Gastroesophageal sphincter (tissue), 4 donors: Measurements from ENCODE around the gene CBLB. TPM values are rescaled to one million over a fixed set of nuclear protein-coding genes. Genes with fewer than 3 reads are reported as not detected.
A peak's percentile ranks its signal among the peaks of the same experiment; 100 is the strongest.

Experiments
- ATAC-seq: fragments of 150-250 bp; one replicate; pipeline ENCODE4 v1.9.1; 2016; ENCODE audit warnings: mild to moderate bottlenecking, moderate library complexity
- H3K27ac ChIP-seq, 4 donors: fragments of 200-600 bp; sonication (generic) in 3 of 4; 1 replicate in 3 of 4; 2 replicates in 1 of 4; pipeline ENCODE4 v1.5.1; 2016 to 2019
- H3K27me3 ChIP-seq: fragments of 200-600 bp; sonication (generic); one replicate; pipeline ENCODE4 v1.5.1; 2019
- H3K36me3 ChIP-seq, 2 donors: fragments of 200-600 bp; sonication (generic); one replicate each; pipeline ENCODE4 v1.5.1; 2019; ENCODE audit warnings: control low read depth in 1 of 2
- H3K4me1 ChIP-seq, 3 donors: fragments of 200-600 bp; sonication (generic); 1 replicate in 2 of 3; 2 replicates in 1 of 3; pipeline ENCODE4 v1.5.1; 2016 to 2019; ENCODE audit warnings: control low read depth in 2 of 3
- H3K4me3 ChIP-seq, 2 donors: fragments of 200-600 bp; sonication (generic); one replicate each; pipeline ENCODE4 v1.5.1; 2019; ENCODE audit warnings: mild to moderate bottlenecking in 1 of 2, moderate library complexity in 1 of 2
- H3K9me3 ChIP-seq, 3 donors: fragments of 200-600 bp; sonication (generic); one replicate each; pipeline ENCODE4 v1.5.1; 2017 to 2019; ENCODE audit warnings: control low read depth in 2 of 3
- CTCF ChIP-seq, 4 experiments: fragments of 200-600 bp in 2 of 4; fragments of 450-650 bp in 2 of 4; sonication (generic) in 1 of 4; IDR thresholded peaks; one replicate each; pipeline ENCODE4 v1.5.1; 2017 to 2019; ENCODE audit warnings: antibody characterized with exemption in 4 of 4, mild to moderate bottlenecking in 2 of 4, moderate library complexity in 2 of 4
- EP300 ChIP-seq: sonication (generic); formaldehyde crosslinking; IDR thresholded peaks from one replicate; pipeline ENCODE4 v1.6.1; 2017; ENCODE audit warnings: antibody characterized with exemption, mild to moderate bottlenecking
- POLR2A ChIP-seq, 2 donors: fragments of 450-650 bp; IDR thresholded peaks; one replicate each; pipeline ENCODE4 v1.6.1; 2017; ENCODE audit warnings: antibody characterized with exemption in 2 of 2, mild to moderate bottlenecking in 2 of 2, moderate library complexity in 1 of 2
- POLR2AphosphoS5 ChIP-seq: sonication (generic); formaldehyde crosslinking; IDR thresholded peaks from one replicate; pipeline ENCODE4 v1.6.1; 2017; ENCODE audit warnings: antibody characterized with exemption
- WGBS, 2 donors: methylation state at CpG; one replicate each; pipeline ENCODE4 v1.1.5; 2018; ENCODE audit warnings: low coverage in 1 of 2; 5-methylcytosine and 5-hydroxymethylcytosine counted together
- total RNA-seq, 4 donors: library from RNA; depleted of rRNA; stranded (reverse); fragments of >200 nt; gene quantifications; one replicate each; pipeline ENCODE4 v1.1.0, GENCODE V29; 2016

The CBLB gene
- total RNA-seq, 4 donors from 2014 or later = 27.4 to 59.4 (median 40.4) TPM

GRCh38 chr3:105876780-105877327 lies 8.0 kb upstream of the CBLB start:
- H3K4me1 ChIP-seq = peaks cover 0 to 7% (median 0%) of the 10 kb centered on the region in 3 donors
- no peak overlapping the region for H3K4me3 ChIP-seq
- WGBS, 2 donors = 65 to 93% methylated on average over 2 of the region's 2 CpGs
- no peak for ATAC-seq
- no peaks in the 10 kb centered on the region for H3K9me3 ChIP-seq
- no peaks in the 10 kb centered on the region for H3K36me3 ChIP-seq
- H3K27ac ChIP-seq = no peak overlapping the region
- no peaks in the 10 kb centered on the region for H3K27me3 ChIP-seq
- TF ChIP-seq POLR2AphosphoS5 = no peak
- TF ChIP-seq POLR2A (IDR thresholded peaks at IDR 0.05) = no peak

GRCh38 chr3:105869861-105870755 lies 1.3 kb upstream of the CBLB start:
- ATAC-seq = no peak
- 36 to 45% methylated on average over 5 to 6 of the region's 6 CpGs for WGBS, 2 donors
- TF ChIP-seq POLR2A (IDR thresholded peaks at IDR 0.05) = no peak
- no peak for TF ChIP-seq POLR2AphosphoS5
- TF ChIP-seq EP300 = no peak
- TF ChIP-seq CTCF (IDR thresholded peaks at IDR 0.05) = no peak
- Histone ChIP-seq H3K4me3 (peak overlapping the region; percentile 81 to 91), H3K36me3 (no peaks in the 10 kb centered on the region), H3K9me3 (no peaks in the 10 kb centered on the region), H3K27me3 (no peaks in the 10 kb centered on the region), H3K27ac (peak overlapping the region; percentile 94 to 98 (median 96)), H3K4me1 (peaks cover 4 to 34% (median 6%) of the 10 kb centered on the region in 3 donors)

GRCh38 chr3:105869531-105869833 lies 670 bp upstream of the CBLB start:
- no peak for TF ChIP-seq CTCF (IDR thresholded peaks at IDR 0.05)
- no peak for TF ChIP-seq POLR2AphosphoS5
- TF ChIP-seq EP300 = no peak
- TF ChIP-seq POLR2A (IDR thresholded peaks at IDR 0.05) = no peak
- no peaks in the 10 kb centered on the region for H3K9me3 ChIP-seq
- no peaks in the 10 kb centered on the region for H3K36me3 ChIP-seq
- no peaks in the 10 kb centered on the region for H3K27me3 ChIP-seq
- peak overlapping the region; percentile 94 to 98 (median 96) for H3K27ac ChIP-seq
- peak overlapping the region; percentile 81 to 91 for H3K4me3 ChIP-seq
- WGBS, 2 donors = 0% methylated on average over 2 to 3 of the region's 3 CpGs
- ATAC-seq = no peak
- peaks cover 4 to 40% (median 6%) of the 10 kb centered on the region in 3 donors for H3K4me1 ChIP-seq

GRCh38 chr3:105868431-105868741 lies 426 bp downstream of the CBLB start:
- Histone ChIP-seq H3K4me1 (peaks cover 4 to 51% (median 6%) of the 10 kb centered on the region in 3 donors), H3K9me3 (no peaks in the 10 kb centered on the region), H3K27me3 (no peaks in the 10 kb centered on the region), H3K36me3 (no peaks in the 10 kb centered on the region), H3K27ac (peak overlapping the region; percentile 94 to 98 (median 96)), H3K4me3 (peak overlapping the region; percentile 81 to 91)
- 0% methylated on average over 1 to 2 of the region's 28 CpGs for WGBS, 2 donors
- ATAC-seq = peak; percentile 37
- TF ChIP-seq POLR2AphosphoS5 (no peak), EP300 (no peak), POLR2A (IDR thresholded peaks at IDR 0.05) (no peak), CTCF (IDR thresholded peaks at IDR 0.05) (no peak)

GRCh38 chr3:105867712-105868430 lies 941 bp downstream of the CBLB start:
- peak overlapping the region; percentile 81 to 91 for H3K4me3 ChIP-seq
- no peaks in the 10 kb centered on the region for H3K9me3 ChIP-seq
- peak overlapping the region; percentile 94 to 98 (median 96) for H3K27ac ChIP-seq
- 1 to 2% methylated on average over 12 to 16 of the region's 16 CpGs for WGBS, 2 donors
- H3K36me3 ChIP-seq = no peaks in the 10 kb centered on the region
- no peak for ATAC-seq
- no peaks in the 10 kb centered on the region for H3K27me3 ChIP-seq
- peaks cover 4 to 53% (median 6%) of the 10 kb centered on the region in 3 donors for H3K4me1 ChIP-seq
- no peak for TF ChIP-seq POLR2AphosphoS5
- TF ChIP-seq EP300 = no peak
- TF ChIP-seq POLR2A (IDR thresholded peaks at IDR 0.05) = no peak
- TF ChIP-seq CTCF (IDR thresholded peaks at IDR 0.05) = no peak
